NCI-H82 treated with DMSO at 0.1 percent for 48 hours (cell line): ENCODE results near the gene KRTAP15-1.

Experiments used
- DNase-seq: peaks from one replicate; lab custom pipeline; 2025; ENCODE audit not compliant: unreplicated experiment; lab: John Stamatoyannopoulos, UW

Gene KRTAP15-1

DNA sequence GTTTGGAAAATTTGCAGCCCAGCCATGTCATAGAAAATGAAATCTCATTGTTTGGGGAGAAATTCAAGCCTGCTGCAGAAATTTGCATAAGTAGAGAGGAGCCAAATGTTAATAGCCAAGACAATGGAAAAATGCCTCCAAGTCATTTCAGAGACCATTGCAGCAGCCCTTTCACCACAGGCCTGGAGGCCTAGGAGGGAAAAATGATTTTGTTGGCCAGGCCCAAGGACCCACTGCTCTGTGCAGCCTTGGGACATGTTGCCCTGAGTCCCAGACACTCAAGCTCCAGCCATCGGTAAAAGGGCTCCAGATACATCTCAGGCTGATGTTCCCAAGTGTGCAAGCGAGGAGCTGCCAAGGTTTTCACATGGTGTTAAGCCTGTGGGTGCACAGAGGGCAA is 46.1 kb downstream of the KRTAP15-1 start:
- no peak for DNase-seq

DNA sequence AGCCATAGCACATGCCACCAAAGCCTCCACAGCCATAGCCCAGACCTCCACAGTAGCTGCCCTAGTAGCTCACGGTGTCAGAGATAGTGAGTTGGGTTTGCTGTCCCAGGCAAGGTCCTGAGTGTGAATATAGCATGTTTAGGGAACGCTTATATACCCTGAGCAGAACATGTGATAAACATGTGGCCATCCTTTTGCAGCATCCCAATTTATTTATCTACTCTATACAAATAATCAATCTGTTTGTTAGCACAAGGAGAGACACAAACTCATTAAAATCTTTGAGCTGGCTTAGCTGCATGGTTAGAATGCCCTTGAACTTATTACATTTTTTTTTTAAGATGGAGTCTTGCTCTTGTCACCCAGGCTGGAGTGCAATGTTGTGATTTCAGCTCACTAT is 47.3 kb downstream of the KRTAP15-1 start, which contains the start of gene KRTAP19-2:
KRTAP19-2 (minus strand) TSS at position 101 of the 400 bp plus-strand sequence; CDS start at position 13, 88 bp downstream.
- no peak for DNase-seq
